HG03439 (cell line): ENCODE measurements around the gene LAMB1.
"Not testable (repeated sequence)": the region's sequence is repeated elsewhere in the genome, so short reads cannot be mapped to it uniquely, and the experiment has no call there.

Experiments
- ATAC-seq: cut with Tn5 transposase; IDR thresholded peaks from one replicate; pipeline ENCODE4 v1.9.1; 2021; ENCODE audit warnings: mild to moderate bottlenecking, moderate library complexity; ENCODE audit not compliant: unreplicated experiment

LAMB1 gene

DNA sequence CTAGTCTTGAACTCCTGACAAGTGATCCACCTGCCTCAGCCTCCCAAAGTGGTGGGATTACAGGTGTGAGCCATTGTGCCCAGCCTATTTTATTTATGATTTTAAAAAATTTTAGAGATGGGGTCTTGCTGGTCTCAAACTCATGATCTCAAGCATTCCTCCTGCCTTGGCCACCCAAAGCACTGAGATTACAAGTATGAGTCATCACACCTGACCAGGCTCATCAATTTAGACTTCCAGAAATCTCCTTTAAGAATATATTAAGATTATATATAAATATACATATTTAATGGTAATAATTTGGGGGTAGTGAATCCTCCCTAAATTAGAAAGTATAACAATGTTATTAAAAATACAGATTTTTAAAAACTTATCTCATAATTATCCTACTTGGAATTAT is 29.1 kb downstream of the LAMB1 start:
- no peak for ATAC-seq

DNA sequence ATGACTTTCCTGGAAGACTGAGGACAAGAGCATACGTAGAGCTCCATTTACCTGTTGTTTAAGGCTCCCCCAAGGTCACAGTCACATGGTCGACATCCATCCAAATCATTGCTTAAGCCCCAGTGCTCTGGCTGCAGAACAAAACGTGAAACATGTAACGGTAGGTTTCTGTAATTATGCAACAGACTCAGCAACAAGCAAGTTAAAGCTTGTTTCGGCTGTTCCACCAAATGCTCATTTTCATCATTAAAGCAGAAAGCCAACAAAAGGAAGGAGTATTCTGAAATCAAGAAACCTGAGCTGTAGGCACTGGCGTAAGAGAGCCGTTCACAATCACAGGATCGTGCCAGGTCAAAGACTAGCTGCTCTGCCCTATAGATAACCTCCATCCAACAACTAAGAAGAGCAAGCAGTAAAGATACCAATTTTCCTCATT is 30.0 kb downstream of the LAMB1 start:
- ATAC-seq: no peak

DNA sequence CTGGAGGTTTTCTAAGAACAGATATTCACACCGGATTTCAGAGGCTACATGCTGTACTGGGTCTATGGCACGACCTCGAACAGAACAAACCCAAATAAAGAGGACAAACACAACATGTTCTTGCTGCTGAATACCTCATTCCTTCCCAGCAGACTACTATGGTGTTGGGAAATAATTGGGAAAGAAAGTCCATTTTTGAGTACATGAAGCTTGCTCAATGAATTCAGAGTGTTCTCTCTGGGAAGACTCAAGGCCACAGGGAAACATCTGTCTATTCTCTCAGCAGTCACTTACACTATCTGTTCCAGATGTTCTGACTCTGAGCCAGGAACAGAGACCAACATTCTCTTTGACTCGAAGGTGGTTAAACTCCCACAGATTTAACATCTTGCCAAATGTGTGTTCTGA is 30.9 kb downstream of the LAMB1 start:
- ATAC-seq: no peak

DNA sequence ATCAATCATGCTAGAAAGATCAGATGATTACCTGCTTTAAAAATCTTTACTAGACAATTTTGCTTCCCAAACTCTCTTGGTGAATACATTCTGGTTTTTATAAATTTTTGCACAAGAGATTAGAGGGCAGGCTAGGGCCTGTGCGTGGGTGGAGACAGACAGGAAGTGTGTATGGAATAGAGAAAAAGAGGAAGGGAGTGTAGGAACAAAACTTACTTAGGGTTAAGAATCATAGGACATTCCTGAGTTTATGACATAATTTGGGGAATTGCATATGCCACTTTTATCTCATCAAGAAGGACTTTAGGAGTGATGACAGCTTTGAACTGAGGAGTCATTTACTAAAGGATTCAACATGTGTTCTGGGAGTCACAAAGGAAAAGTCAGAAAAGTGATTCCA is 31.3 kb downstream of the LAMB1 start:
- ATAC-seq: no peak

DNA sequence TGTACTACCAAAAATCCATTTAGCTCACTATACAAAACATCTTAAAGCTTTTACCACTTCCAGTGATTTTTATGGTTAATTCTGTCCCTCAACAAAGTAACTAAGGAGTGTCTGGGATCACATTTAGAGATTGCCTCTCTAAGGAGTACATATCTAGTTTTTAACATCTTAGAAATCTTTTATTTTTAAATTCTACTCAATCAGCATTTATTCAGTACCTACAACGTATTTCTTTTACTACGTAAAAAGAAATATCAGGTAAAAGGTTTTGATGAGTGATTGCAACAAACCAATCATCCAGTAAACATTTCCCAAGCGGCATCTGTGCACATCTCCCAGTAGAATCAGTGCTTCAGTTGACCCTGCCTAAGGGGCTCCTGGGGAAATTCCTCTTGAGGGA is 31.9 kb downstream of the LAMB1 start:
- ATAC-seq: no peak

DNA sequence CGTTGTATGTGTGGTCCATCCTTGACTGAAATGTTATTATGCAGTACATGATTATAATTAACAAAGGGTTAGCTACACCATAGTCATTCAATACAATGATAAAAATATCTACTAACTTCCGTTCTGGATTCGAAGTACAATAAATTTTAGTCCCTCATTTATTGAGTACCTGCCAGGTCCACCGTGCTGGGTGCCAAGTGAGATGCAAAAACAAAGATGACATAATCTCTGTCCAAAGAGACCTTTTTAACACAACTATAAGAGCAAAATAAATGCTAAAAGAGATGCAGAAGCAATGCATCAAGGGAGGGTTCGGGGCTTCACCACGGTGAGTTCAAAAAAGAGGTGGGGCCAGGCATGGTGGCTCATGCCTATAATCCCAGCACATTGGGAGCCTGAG is 33.1 kb downstream of the LAMB1 start:
- no peak for ATAC-seq

DNA sequence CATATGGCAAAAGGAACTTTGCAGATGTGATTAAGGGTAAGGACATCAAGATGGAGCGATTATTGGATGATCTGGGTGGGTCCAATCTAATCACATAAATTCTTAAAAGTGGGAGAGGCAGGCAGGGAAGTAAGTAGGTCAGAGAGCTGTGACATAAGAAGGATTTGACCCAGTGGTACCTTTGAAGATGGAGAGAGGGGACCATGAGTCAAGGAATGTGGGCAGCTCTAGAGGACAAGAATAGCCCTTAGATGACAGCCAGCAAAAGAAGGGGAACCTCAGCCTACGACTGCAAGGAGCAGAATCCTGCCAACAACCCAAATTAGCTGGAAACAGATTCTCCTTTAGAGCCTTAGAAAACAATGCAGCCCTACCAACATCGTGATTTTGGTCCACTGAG is 34.5 kb downstream of the LAMB1 start:
- no peak for ATAC-seq

DNA sequence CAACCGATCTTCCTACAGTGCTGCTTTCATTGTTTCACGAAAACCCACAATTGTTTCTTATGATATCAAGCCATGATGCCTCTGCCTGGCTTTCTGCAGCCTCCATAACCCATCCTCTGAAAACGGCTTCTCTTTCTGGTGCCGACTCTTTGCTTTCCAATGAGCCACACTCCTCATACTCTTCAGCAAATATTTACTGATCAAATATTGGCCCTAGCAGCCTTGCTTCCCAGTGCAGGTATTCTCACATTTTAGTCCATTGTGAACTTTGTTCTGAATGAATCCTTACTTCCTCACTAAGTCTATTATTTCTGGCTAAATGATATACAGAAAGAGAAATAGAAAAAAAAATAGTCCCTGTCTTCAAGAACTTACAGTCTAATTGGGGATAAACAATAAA is 35.5 kb downstream of the LAMB1 start:
- no peak for ATAC-seq

DNA sequence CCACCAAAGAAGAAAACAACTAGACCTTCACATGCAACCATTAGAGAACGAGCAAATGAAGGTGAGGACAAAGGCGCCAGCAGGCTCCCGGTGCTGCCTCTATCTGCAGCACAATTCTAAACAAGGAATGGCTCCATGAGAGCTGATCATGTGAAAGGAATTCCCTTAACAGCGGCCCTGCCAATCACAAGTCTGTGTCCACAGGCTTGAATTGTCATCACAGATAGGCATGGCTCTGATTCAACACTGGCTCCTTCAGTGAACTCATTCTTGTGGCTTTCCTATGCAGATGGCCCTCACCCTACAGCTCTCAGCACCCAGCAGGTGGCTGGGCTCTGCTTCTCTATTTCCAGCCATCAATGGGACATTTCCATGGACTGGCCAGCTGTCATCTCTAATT is 36.2 kb downstream of the LAMB1 start:
- no peak for ATAC-seq

DNA sequence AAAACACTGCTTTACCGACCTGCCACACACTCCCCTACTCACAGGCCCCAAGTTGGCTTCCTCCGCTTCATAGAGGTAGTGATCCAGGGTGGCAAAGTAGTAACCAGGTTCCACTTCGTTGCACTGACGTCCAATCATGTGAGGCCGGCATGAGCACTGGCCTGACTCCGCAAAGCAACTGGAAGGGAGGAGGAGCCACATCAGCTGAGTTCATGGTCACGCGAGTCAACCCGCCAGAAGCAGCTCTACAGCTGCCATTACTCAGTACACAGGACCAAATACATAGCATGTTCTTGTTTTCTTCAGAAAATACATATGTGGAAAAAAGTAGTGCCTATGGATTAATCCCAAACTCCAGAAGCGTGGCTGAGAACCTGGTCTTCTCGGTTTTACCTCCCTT is 38.5 kb downstream of the LAMB1 start:
- no peak for ATAC-seq

DNA sequence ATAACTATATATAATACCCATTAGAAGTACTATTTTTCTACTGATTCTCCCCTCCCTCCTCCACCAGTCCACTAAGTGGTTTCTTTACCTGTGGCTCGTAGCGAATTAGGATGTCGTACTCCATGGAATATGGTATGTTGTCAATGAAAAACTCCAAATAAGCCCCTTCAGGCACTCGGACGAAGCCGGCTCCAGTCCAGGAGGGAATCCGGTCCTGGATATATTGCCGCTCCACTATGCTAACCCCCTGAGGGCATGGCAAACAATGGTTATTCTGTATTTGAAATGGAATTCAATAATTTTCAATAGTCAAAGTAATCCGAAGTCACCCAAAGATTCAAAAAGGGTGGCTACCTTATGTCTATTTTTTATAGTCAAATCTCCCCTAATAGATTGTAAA is 40.1 kb downstream of the LAMB1 start:
- ATAC-seq: no peak

DNA sequence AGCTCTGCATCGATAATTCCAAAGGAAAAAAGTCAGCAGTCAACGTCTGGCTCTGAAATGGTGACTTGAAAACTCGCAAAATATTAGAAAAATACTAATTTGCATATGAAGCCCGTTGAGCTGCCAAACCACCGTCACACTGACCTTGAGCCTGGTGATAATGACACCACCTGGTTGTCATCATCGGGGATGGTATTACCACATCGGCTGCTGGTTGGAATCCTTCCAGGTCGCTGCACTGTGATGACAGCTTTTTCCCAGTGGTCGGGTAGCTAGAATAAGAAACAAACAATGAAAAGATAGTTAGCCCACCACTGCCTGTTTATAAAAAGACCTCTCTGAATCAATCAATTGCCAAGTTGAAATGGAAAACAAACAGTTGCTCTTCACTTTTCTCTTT is 41.6 kb downstream of the LAMB1 start:
- no peak for ATAC-seq

DNA sequence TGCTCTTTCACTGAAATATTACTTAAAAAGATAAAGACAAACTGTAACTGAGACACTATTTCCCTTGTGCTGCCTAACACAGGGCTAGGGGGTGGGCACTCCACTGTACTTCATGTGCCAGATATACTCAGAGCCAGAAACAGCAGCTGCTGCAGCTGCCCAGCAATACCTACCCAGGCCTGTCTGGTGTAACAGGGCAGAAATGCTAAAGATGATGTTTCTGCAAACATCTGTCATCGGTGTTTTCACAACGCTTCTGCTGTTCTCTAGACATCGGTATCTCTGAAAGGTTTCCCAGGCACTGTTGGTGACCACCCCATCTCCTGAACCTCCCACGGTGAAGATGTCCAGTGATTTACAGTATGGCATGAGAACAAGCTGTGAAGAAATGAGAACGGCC is 42.7 kb downstream of the LAMB1 start:
- no peak for ATAC-seq

DNA sequence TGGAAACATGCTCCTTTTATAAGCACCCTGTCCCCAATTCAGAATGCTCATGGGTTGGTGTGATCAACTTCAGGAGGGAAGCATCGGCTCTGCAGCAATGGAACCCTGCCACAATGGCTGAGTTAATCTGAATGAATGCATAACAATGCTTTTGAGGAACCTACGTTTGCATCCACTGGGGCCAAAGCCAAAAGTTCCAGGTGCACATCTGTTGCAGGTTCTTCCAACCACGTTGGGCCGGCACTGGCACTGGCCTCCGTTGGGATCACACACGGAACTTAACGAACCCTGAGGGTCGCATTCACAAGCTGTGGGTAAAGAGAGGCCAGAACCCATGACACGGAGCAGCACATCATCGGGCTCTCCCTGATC is 43.4 kb downstream of the LAMB1 start:
- no peak for ATAC-seq

DNA sequence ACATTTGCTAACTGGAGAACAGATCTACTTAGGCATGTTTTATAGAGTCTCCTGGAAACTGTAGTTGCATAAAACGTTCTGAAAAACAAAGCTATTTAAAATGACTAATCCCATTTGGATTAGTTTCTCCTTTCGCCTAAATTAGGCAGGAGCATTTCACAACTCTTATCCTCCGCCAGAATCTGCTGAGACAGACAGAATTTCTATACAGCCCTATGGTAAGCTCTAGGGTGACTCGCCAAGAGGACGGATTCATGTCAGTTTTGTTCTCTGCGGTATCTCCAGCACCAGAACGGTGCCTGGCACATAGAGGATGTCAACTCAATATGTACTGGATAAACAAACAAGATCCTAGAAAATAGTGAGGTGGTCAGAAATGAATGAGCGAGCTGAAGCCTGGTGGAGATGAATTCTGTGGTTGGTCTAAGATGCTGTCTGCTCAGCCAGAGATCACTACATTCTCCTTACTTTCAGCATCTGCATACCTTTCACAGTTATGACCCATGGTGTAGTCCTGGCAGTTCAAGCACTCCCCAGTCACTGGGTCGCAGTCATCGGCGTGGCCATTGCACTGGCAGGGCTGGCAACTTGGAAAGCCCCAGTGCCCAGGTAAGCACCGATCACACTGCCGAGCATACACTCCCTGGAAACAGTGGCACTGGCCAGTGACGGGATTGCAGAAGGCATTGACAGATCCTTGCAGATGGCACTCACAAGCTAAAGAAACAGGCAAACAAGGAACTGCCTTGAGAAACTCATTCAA is 44.0 kb downstream of the LAMB1 start:
- no peak for ATAC-seq

DNA sequence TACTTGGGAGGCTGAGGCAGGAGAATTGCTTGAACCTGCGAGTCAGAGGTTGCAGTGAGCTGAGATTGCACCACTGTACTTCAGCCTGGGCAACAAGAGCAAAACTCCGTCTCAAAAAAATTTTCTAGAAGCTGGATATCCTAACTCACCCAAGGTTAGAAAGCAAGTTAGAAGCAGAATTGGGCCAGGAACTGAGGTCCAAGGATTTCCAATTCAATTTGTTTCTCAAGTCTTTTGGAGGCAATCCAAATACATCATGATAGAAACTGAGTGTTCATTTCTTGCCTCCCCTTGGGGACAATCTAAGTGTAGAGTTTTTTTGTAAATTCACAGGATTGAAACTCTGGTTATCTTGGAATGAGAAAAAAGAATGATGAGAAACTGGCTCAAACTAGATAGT is 45.5 kb downstream of the LAMB1 start:
- no peak for ATAC-seq

DNA sequence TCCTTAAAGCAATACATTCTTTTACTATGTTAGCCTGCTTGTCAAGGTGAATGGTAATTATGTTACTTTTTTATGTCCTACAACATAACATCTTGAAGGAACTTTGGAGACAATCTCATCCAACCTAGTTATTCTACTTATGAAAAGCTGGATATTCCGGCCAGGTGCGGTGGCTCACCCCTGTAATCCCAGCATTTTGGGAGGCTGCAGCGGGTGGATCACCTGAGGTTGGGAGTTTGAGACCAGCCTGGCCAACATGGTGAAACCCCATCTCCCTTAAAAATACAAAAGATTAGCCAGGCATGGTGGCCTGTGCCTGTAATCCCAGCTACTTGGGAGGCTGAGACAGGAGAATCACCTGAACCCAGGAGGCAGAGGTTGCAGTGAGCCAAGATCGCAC is 46.0 kb downstream of the LAMB1 start:
- not testable (repeated sequence) for ATAC-seq

DNA sequence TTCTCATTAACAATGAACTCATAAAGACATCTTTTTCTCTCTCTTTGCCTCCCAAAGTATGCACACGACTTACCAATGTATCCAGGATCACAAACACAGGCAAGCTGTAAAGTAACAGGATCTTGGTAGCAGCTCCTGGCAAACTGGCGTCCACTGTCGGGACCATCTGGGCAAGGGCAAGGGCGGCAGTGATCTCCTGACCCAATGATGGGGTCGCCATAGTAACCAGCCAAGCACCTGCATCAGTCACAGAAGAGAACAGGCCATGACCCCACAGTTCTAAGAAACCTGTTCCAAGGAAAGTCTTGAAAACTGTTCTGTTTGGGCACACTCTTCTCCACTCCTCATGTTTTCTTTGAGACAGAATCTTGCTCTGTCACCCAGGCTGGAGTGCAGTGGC is 47.6 kb downstream of the LAMB1 start:
- no peak for ATAC-seq

DNA sequence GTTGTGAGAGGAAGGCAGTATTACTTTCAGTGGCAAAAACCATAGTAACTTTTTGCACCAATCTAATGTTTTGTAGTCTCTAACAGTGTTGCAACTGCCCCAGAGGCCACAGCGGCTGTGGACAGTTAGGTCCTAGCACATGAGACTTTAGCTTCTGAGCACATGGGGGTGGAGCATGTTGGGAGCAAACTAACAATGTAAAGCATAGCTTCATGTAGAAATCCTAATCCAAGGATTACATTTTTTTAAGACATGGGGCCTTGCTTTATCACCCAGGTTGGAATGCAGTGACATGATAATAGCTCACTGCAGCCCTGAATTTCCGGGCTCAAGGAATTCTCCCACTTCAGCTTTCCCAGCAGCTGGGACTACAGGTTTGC is 49.0 kb downstream of the LAMB1 start:
- no peak for ATAC-seq

DNA sequence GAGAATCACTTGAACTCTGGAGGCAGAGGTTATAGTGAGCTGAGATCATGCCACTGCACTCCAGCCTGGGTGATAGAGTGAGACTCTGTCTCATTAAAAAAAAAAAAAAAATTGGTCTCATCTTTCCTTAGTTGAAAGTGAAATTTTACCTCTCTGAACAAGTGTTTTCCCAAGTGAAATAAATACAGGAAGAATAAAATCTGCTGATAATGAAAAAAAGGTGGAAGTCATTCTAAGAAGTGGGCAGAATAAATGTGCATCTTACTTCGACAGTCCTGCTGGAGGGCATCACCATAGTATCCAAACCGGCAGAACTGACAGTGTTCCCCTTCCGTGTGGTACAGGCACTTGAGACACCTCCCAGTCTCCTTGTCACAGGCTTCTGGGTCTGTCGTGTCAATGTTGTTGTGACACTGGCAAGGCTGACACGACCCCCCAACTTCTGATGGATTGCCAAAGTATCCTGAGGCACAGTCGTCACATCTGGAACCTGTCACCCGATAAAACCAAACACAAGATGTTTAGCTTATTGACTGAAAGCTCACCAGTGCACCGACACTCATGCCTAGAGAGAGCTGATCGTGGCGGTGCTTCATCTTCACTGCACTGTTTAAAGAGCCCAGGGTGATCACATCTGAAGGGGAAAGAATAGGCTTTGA is 49.6 kb downstream of the LAMB1 start:
- ATAC-seq: no peak

DNA sequence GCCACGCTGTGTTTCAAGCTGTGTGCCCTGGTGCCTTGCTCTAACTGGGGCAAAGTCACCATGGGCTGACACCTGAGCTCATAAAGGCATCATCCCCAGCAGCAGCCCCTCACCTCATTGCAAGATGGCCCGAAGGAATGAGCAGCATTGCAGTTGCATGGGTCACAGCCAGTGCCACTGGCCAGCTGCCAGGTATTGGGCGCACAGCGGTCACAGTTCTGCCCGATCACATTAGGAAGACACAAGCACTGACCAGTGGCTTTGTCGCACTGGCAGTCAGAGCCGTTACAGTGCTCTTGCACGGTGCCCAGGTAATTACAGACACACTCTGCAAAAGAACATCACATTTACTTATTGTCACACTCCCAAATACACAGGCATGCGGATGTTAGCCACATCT is 51.1 kb downstream of the LAMB1 start:
- no peak for ATAC-seq

DNA sequence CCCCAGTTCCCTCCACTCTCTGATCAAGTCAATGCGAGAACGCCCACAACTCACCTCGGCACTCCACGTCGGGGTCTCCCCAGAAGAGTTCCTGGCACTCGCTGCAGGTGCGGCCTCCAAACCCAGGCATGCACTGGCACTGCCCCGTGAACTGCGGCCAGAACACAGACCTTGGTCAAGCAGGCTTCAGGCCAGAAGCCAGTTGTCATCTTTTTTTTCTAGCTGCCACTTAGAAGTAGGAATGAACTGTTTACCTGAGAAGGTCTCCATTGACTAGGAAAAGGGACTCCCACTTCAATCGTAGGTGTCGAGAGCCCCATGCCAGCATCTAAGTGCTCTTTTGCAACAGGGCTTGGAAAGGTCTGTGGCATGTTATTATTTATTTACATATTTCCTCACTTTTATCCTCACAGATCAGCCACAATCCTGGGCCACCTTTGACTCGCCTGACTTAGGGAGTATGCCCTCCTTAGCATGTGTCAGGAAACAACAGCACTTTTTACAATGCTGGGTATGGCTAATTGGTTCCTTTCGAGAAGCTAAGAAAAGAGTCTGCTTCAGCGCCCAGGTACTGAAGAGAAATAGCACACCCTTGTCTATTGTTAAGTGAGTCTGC is 51.7 kb downstream of the LAMB1 start:
- ATAC-seq: no peak
